Measurements from ENCODE around the gene SCFD2. TPM values are rescaled to one million over a fixed set of nuclear protein-coding genes. Genes with fewer than 3 reads are reported as not detected.
A peak's percentile ranks its signal among the peaks of the same experiment; 100 is the strongest.

SCFD2 gene
- total and polyA plus RNA-seq, 4 donors = 4.3 to 28.8 (median 7.4) TPM

DNA sequence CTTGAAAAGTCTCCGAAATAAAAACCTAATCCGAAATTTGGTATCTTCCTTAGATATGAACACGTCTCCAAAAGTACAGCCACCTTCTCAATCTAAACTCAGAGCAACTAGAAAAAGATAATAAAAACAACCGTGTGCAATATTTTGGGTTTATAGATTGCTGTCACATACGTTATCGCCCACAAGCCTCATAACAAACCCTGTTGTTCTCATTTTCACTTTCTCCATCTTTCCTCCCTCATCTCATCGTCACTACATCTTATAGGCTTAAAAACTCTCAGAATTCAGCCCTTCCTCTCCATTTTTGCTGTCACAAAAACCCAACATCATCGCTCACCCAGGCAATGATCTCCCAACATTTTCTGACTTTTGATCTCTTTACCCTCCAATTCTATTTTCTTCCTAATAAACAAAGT is 448 bp upstream of the SCFD2 start (continued):
- TF ChIP-seq GABPA (IDR thresholded peaks at IDR 0.05 in 1 of 2, conservative IDR thresholded peaks at IDR 0.05 in 1 of 2) = no peak
- no peak for TF ChIP-seq FOXA1 (IDR thresholded peaks at IDR 0.05)
- TF ChIP-seq HNF4A (conservative IDR thresholded peaks at IDR 0.05) = no peak
- TF ChIP-seq HNF4G (IDR thresholded peaks at IDR 0.05) = no peak
- TF ChIP-seq, protein P1, sequence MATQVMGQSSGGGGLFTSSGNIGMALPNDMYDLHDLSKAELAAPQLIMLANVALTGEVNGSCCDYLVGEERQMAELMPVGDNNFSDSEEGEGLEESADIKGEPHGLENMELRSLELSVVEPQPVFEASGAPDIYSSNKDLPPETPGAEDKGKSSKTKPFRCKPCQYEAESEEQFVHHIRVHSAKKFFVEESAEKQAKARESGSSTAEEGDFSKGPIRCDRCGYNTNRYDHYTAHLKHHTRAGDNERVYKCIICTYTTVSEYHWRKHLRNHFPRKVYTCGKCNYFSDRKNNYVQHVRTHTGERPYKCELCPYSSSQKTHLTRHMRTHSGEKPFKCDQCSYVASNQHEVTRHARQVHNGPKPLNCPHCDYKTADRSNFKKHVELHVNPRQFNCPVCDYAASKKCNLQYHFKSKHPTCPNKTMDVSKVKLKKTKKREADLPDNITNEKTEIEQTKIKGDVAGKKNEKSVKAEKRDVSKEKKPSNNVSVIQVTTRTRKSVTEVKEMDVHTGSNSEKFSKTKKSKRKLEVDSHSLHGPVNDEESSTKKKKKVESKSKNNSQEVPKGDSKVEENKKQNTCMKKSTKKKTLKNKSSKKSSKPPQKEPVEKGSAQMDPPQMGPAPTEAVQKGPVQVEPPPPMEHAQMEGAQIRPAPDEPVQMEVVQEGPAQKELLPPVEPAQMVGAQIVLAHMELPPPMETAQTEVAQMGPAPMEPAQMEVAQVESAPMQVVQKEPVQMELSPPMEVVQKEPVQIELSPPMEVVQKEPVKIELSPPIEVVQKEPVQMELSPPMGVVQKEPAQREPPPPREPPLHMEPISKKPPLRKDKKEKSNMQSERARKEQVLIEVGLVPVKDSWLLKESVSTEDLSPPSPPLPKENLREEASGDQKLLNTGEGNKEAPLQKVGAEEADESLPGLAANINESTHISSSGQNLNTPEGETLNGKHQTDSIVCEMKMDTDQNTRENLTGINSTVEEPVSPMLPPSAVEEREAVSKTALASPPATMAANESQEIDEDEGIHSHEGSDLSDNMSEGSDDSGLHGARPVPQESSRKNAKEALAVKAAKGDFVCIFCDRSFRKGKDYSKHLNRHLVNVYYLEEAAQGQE (IDR thresholded peaks at IDR 0.05) = no peak

DNA sequence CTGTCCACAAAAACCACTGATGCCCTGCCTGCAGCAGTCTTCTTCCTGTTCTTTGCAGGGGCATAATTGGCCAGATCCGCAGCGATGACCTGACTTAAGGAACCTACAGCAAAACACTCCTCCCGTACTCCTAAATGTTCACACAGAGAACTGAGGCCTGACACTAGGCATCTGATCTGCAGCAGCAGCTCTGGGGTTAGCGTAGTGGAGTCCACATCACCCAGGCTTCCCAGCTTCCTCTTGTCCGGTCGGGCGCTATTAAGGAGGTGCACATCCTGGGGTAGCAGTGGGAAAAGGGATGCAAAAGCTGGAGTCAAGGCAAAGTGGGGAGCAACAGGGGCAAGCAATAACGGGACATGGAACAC is 758 bp downstream of the SCFD2 start:
- Histone ChIP-seq H3K4me1 (ENCODE audit: control insufficient read depth in 4 of 4, insufficient read depth in 4 of 4, low read length in 3 of 4) (peaks cover 5 to 24% (median 18%) of the 10 kb centered on the region in 4 donors), H3K27ac (ENCODE audit: low read depth in 1 of 2, low read length in 2 of 2) (no peak overlapping the region), H3K9ac (ENCODE audit: low read depth in 1 of 2, low read length in 2 of 2) (peak overlapping the region; percentile 24 to 54), H3K27me3 (ENCODE audit: control insufficient read depth in 4 of 4, insufficient read depth in 4 of 4, low read length in 3 of 4) (peaks cover 0 to 4% (median 0%) of the 10 kb centered on the region in 4 donors), H3K9me3 (ENCODE audit: control insufficient read depth in 4 of 4, low read length in 3 of 4) (no peaks in the 10 kb centered on the region), H3K36me3 (ENCODE audit: control insufficient read depth in 4 of 4, insufficient read depth in 3 of 4, low read depth in 1 of 4, low read length in 3 of 4) (no peaks in the 10 kb centered on the region), H3K4me3 (ENCODE audit: low read depth in 1 of 3, low read length in 3 of 3) (peak overlapping the region; percentile 81 to 99 (median 85))
- DNase-seq (ENCODE audit: low spot score) = no peak
- TF ChIP-seq FOXA1 (IDR thresholded peaks at IDR 0.05) (no peak), EGR1 (IDR thresholded peaks at IDR 0.05; ENCODE audit: low read depth in 2 of 2) (no peak), NR2F2 (IDR thresholded peaks at IDR 0.05) (no peak), FOXA2 (IDR thresholded peaks at IDR 0.05) (no peak), RXRA (IDR thresholded peaks at IDR 0.05) (no peak), TAF1 (conservative IDR thresholded peaks at IDR 0.05) (no peak), HNF4G (IDR thresholded peaks at IDR 0.05) (no peak)
- TF ChIP-seq, protein P2, sequence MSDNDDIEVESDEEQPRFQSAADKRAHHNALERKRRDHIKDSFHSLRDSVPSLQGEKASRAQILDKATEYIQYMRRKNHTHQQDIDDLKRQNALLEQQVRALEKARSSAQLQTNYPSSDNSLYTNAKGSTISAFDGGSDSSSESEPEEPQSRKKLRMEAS (IDR thresholded peaks at IDR 0.05) = no peak
- TF ChIP-seq, protein P1 (IDR thresholded peaks at IDR 0.05) = no peak
- TF ChIP-seq, protein P3, sequence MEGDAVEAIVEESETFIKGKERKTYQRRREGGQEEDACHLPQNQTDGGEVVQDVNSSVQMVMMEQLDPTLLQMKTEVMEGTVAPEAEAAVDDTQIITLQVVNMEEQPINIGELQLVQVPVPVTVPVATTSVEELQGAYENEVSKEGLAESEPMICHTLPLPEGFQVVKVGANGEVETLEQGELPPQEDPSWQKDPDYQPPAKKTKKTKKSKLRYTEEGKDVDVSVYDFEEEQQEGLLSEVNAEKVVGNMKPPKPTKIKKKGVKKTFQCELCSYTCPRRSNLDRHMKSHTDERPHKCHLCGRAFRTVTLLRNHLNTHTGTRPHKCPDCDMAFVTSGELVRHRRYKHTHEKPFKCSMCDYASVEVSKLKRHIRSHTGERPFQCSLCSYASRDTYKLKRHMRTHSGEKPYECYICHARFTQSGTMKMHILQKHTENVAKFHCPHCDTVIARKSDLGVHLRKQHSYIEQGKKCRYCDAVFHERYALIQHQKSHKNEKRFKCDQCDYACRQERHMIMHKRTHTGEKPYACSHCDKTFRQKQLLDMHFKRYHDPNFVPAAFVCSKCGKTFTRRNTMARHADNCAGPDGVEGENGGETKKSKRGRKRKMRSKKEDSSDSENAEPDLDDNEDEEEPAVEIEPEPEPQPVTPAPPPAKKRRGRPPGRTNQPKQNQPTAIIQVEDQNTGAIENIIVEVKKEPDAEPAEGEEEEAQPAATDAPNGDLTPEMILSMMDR (IDR thresholded peaks at IDR 0.05; ENCODE audit: low read depth, low read length, missing input control) = no peak
- TF ChIP-seq, protein P4, sequence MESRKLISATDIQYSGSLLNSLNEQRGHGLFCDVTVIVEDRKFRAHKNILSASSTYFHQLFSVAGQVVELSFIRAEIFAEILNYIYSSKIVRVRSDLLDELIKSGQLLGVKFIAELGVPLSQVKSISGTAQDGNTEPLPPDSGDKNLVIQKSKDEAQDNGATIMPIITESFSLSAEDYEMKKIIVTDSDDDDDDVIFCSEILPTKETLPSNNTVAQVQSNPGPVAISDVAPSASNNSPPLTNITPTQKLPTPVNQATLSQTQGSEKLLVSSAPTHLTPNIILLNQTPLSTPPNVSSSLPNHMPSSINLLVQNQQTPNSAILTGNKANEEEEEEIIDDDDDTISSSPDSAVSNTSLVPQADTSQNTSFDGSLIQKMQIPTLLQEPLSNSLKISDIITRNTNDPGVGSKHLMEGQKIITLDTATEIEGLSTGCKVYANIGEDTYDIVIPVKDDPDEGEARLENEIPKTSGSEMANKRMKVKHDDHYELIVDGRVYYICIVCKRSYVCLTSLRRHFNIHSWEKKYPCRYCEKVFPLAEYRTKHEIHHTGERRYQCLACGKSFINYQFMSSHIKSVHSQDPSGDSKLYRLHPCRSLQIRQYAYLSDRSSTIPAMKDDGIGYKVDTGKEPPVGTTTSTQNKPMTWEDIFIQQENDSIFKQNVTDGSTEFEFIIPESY (IDR thresholded peaks at IDR 0.05) = no peak
- WGBS = under 1% methylated on average over 8 of the region's 8 CpGs
